NOMO-1 treated with DMSO at 0.1 percent for 48 hours (cell line): Measurements from ENCODE around the gene RBM11.

Experiments
- DNase-seq: peaks from one replicate; lab custom pipeline; 2025; ENCODE audit not compliant: unreplicated experiment; lab: John Stamatoyannopoulos, UW

RBM11 gene

GRCh38 chr21:14270631-14271030 lies 54.7 kb downstream of the RBM11 start:
- no peak for DNase-seq

- no peak for DNase-seq
These were observed 55.1 kb downstream of the RBM11 start for GRCh38 chr21:14271053-14271452.

DNA sequence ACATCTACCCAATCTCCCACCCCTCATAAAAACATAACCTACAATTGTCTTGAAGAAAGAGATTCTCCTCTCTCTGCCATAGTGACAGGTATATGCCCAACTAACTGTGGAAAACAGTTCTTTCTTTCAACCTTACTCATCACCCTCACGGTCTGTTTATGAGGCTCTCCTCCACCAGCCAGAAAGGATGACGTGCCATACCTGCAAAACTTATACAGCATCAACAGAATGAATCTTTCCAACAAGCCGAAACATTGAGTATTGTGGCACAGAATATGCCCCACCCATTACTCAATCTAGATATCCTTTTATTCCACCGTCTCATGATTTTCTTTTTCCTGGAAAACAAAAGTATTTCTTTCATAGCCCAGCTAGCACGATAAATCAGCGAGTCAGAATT lies 55.7 kb downstream of the RBM11 start:
- no peak for DNase-seq

- no peak for DNase-seq
These were observed 58.0 kb downstream of the RBM11 start for GRCh38 chr21:14273736-14274538.

GRCh38 chr21:14275702-14276205 lies 59.8 kb downstream of the RBM11 start:
- DNase-seq, result no peak
